ENCODE measurements around the gene ATP8B2.

GRCh38 chr1:154379301-154379700 is 54.0 kb downstream of the ATP8B2 start:
- TF ChIP-seq EP300 (IDR thresholded peaks at IDR 0.05) (no peak), CTCF (IDR thresholded peaks at IDR 0.05) (no peak)

Data from suprapubic skin (tissue), 3 donors.